ENCODE measurements around the gene CCDC90B. TPM values are rescaled to one million over a fixed set of nuclear protein-coding genes. Genes with fewer than 3 reads are reported as not detected.
"Not testable (repeated sequence)": the region's sequence is repeated elsewhere in the genome, so short reads cannot be mapped to it uniquely, and the experiment has no call there.

The CCDC90B gene
- total and polyA plus RNA-seq, 2 donors (not counting 1 experiment from before 2014, with no cell fraction given) = 20.5 to 35.2 TPM

- Histone ChIP-seq H2AFZ (ENCODE audit: insufficient read depth, low read depth, low read length, poor library complexity, severe bottlenecking) (no peak overlapping the region), H4K20me1 (ENCODE audit: control insufficient read depth, insufficient read depth, low read length, poor library complexity, severe bottlenecking) (no peaks in the 10 kb centered on the region), H3K4me3 (ENCODE audit: control extremely low read depth in 1 of 5, extremely low read depth in 1 of 5, insufficient read depth in 1 of 5, low read depth in 2 of 5, low read length in 4 of 5) (no peak overlapping the region), H3K79me2 (ENCODE audit: control insufficient read depth, insufficient read depth, low read length) (no peaks in the 10 kb centered on the region), H3K27me3 (replicated peaks in 1 of 4; ENCODE audit: control extremely low read depth in 1 of 4, control insufficient read depth in 3 of 4, insufficient read depth in 4 of 4, low read length in 3 of 4) (peaks cover 0 to 3% (median 0%) of the 10 kb centered on the region in 4 experiments), H3K4me2 (replicated peaks; ENCODE audit: low read depth, low read length, poor library complexity, severe bottlenecking) (no peak overlapping the region), H3K9ac (ENCODE audit: low read length) (no peak overlapping the region), H3K36me3 (replicated peaks in 1 of 2; ENCODE audit: control extremely low read depth in 1 of 2, control insufficient read depth in 1 of 2, extremely low read depth in 1 of 2, insufficient read depth in 2 of 2, low read length in 1 of 2) (no peaks in the 10 kb centered on the region), H3K4me1 (ENCODE audit: control insufficient read depth in 2 of 2, insufficient read depth in 2 of 2, low read length in 2 of 2) (no peaks in the 10 kb centered on the region), H3K9me3 (ENCODE audit: control extremely low read depth in 1 of 3, control insufficient read depth in 2 of 3, insufficient read depth in 1 of 3, low read length in 2 of 3) (no peaks in the 10 kb centered on the region), H3K27ac (ENCODE audit: low read length in 2 of 2) (no peak overlapping the region)
- intact Hi-C loops (cut with micrococcal nuclease) = no loop called here
- ChIA-PET POLR2A (no interaction called here), CTCF (no interaction called here)
- TF ChIP-seq CTCF (IDR thresholded peaks at IDR 0.05) = no peak
- no peak for TF ChIP-seq EZH2 (IDR thresholded peaks at IDR 0.05; ENCODE audit: borderline replicate concordance, insufficient read depth, low read depth, low read length, poor library complexity, severe bottlenecking)
- WGBS (ENCODE audit: insufficient coverage) = 100% methylated on average over 1 of the region's 1 CpG
- Mint-ChIP-seq H3K4me3 (no peak overlapping the region), H3K27ac (no peak overlapping the region), H3K9me3 (ENCODE audit: insufficient read depth) (no peaks in the 10 kb centered on the region), H3K27me3 (peaks cover 13% of the 10 kb centered on the region), H3K4me1 (no peaks in the 10 kb centered on the region)
- DNase-seq (no peak), ATAC-seq (ENCODE audit: low read depth) (no peak)
These were observed 32.8 kb upstream of the CCDC90B start for GRCh38 chr11:83318931-83319330.

GRCh38 chr11:83317757-83318690 is 31.9 kb upstream of the CCDC90B start:
- no peak overlapping the region for H3K27ac ChIP-seq (ENCODE audit: low read length in 2 of 2)
- H3K79me2 ChIP-seq (ENCODE audit: control insufficient read depth, insufficient read depth, low read length) = no peaks in the 10 kb centered on the region
- no peaks in the 10 kb centered on the region for H4K20me1 ChIP-seq (ENCODE audit: control insufficient read depth, insufficient read depth, low read length, poor library complexity, severe bottlenecking)
- no peak for DNase-seq
- TF ChIP-seq CTCF (IDR thresholded peaks at IDR 0.05) = no peak
- TF ChIP-seq EZH2 (IDR thresholded peaks at IDR 0.05; ENCODE audit: borderline replicate concordance, insufficient read depth, low read depth, low read length, poor library complexity, severe bottlenecking) = no peak
- POLR2A ChIA-PET = no interaction called here
- H3K9ac ChIP-seq (ENCODE audit: low read length) = no peak overlapping the region
- H3K4me3 ChIP-seq (ENCODE audit: control extremely low read depth in 1 of 5, extremely low read depth in 1 of 5, insufficient read depth in 1 of 5, low read depth in 2 of 5, low read length in 4 of 5) = no peak overlapping the region
- CTCF ChIA-PET = no interaction called here
- H3K27me3 ChIP-seq (replicated peaks in 1 of 4; ENCODE audit: control extremely low read depth in 1 of 4, control insufficient read depth in 3 of 4, insufficient read depth in 4 of 4, low read length in 3 of 4) = no peaks in the 10 kb centered on the region
- H3K9me3 Mint-ChIP-seq (ENCODE audit: insufficient read depth) = no peaks in the 10 kb centered on the region
- H3K9me3 ChIP-seq (ENCODE audit: control extremely low read depth in 1 of 3, control insufficient read depth in 2 of 3, insufficient read depth in 1 of 3, low read length in 2 of 3) = no peaks in the 10 kb centered on the region
- H3K4me1 ChIP-seq (ENCODE audit: control insufficient read depth in 2 of 2, insufficient read depth in 2 of 2, low read length in 2 of 2) = no peaks in the 10 kb centered on the region
- no peak for ATAC-seq (ENCODE audit: low read depth)
- H3K4me2 ChIP-seq (replicated peaks; ENCODE audit: low read depth, low read length, poor library complexity, severe bottlenecking) = no peak overlapping the region
- H3K4me1 Mint-ChIP-seq = no peaks in the 10 kb centered on the region
- H3K4me3 Mint-ChIP-seq = no peak overlapping the region
- peaks cover 7% of the 10 kb centered on the region for H3K27me3 Mint-ChIP-seq
- 90% methylated on average over 3 of the region's 8 CpGs for WGBS (ENCODE audit: insufficient coverage)
- intact Hi-C loops (cut with micrococcal nuclease) = no loop called here
- no peak overlapping the region for H3K27ac Mint-ChIP-seq
- H2AFZ ChIP-seq (ENCODE audit: insufficient read depth, low read depth, low read length, poor library complexity, severe bottlenecking) = no peak overlapping the region
- H3K36me3 ChIP-seq (replicated peaks in 1 of 2; ENCODE audit: control extremely low read depth in 1 of 2, control insufficient read depth in 1 of 2, extremely low read depth in 1 of 2, insufficient read depth in 2 of 2, low read length in 1 of 2) = no peaks in the 10 kb centered on the region

- not testable (repeated sequence) for ATAC-seq (ENCODE audit: low read depth)
These were observed 30.7 kb upstream of the CCDC90B start for GRCh38 chr11:83316897-83317268.

More at GRCh38 chr11:83316897-83317268, 30.7 kb upstream of the CCDC90B start:
- H3K4me1 ChIP-seq (ENCODE audit: control insufficient read depth in 2 of 2, insufficient read depth in 2 of 2, low read length in 2 of 2); POLR2A ChIA-PET; H2AFZ ChIP-seq (ENCODE audit: insufficient read depth, low read depth, low read length, poor library complexity, severe bottlenecking); H3K27me3 Mint-ChIP-seq; intact Hi-C loops (cut with micrococcal nuclease); H4K20me1 ChIP-seq (ENCODE audit: control insufficient read depth, insufficient read depth, low read length, poor library complexity, severe bottlenecking); H3K4me1 Mint-ChIP-seq; H3K9ac ChIP-seq (ENCODE audit: low read length); H3K79me2 ChIP-seq (ENCODE audit: control insufficient read depth, insufficient read depth, low read length); H3K4me3 Mint-ChIP-seq; H3K27ac Mint-ChIP-seq; H3K27me3 ChIP-seq (replicated peaks in 1 of 4; ENCODE audit: control extremely low read depth in 1 of 4, control insufficient read depth in 3 of 4, insufficient read depth in 4 of 4, low read length in 3 of 4); H3K9me3 ChIP-seq (ENCODE audit: control extremely low read depth in 1 of 3, control insufficient read depth in 2 of 3, insufficient read depth in 1 of 3, low read length in 2 of 3); H3K27ac ChIP-seq (ENCODE audit: low read length in 2 of 2); DNase-seq; H3K4me3 ChIP-seq (ENCODE audit: control extremely low read depth in 1 of 5, extremely low read depth in 1 of 5, insufficient read depth in 1 of 5, low read depth in 2 of 5, low read length in 4 of 5); H3K36me3 ChIP-seq (replicated peaks in 1 of 2; ENCODE audit: control extremely low read depth in 1 of 2, control insufficient read depth in 1 of 2, extremely low read depth in 1 of 2, insufficient read depth in 2 of 2, low read length in 1 of 2); H3K4me2 ChIP-seq (replicated peaks; ENCODE audit: low read depth, low read length, poor library complexity, severe bottlenecking); H3K9me3 Mint-ChIP-seq (ENCODE audit: insufficient read depth); CTCF ChIA-PET: not testable (repeated sequence)
- WGBS (ENCODE audit: insufficient coverage) = 98% methylated on average over 10 of the region's 31 CpGs
